ENCODE data around the gene BMP8B. TPM values are rescaled to one million over a fixed set of nuclear protein-coding genes. Genes with fewer than 3 reads are reported as not detected.
"Not testable (repeated sequence)": the region's sequence is repeated elsewhere in the genome, so short reads cannot be mapped to it uniquely, and the experiment has no call there.

The BMP8B gene
- total RNA-seq, 1 donor from 2014 or later = 3.7 TPM

- peak; percentile 91 for DNase-seq (ENCODE audit: low spot score)
Measured at GRCh38 chr1:39816415-39817090, 27.9 kb upstream of the BMP8B start.

GRCh38 chr1:39812913-39813312 is 24.2 kb upstream of the BMP8B start:
- no peak for DNase-seq (ENCODE audit: low spot score)

GRCh38 chr1:39808784-39809517 is 20.3 kb upstream of the BMP8B start:
- no peak for DNase-seq (ENCODE audit: low spot score)

GRCh38 chr1:39805385-39805784 is 16.7 kb upstream of the BMP8B start:
- DNase-seq (ENCODE audit: low spot score) = no peak

GRCh38 chr1:39802496-39803260 is 14.0 kb upstream of the BMP8B start:
- no peak for DNase-seq (ENCODE audit: low spot score)

- DNase-seq (ENCODE audit: low spot score) = no peak
Measured at GRCh38 chr1:39800471-39800835, 11.8 kb upstream of the BMP8B start.

GRCh38 chr1:39799770-39800470 is 11.3 kb upstream of the BMP8B start:
- peak; percentile 74 for DNase-seq (ENCODE audit: low spot score)

GRCh38 chr1:39798859-39799769 is 10.4 kb upstream of the BMP8B start:
- peak; percentile 92 for DNase-seq (ENCODE audit: low spot score)

- DNase-seq (ENCODE audit: low spot score) = no peak
Measured at GRCh38 chr1:39795651-39796050, 7.0 kb upstream of the BMP8B start.

- DNase-seq (ENCODE audit: low spot score) = no peak
Measured at GRCh38 chr1:39791838-39792237, 3.2 kb upstream of the BMP8B start.

GRCh38 chr1:39789571-39790110 is 976 bp upstream of the BMP8B start:
- DNase-seq (ENCODE audit: low spot score) = no peak

- DNase-seq (ENCODE audit: low spot score) = no peak
Measured at GRCh38 chr1:39788426-39788757, 273 bp downstream of the BMP8B start.

GRCh38 chr1:39787964-39788363 is 701 bp downstream of the BMP8B start:
- DNase-seq (ENCODE audit: low spot score) = not testable (repeated sequence)

GRCh38 chr1:39787468-39787867 is 1.2 kb downstream of the BMP8B start:
- no peak for DNase-seq (ENCODE audit: low spot score)

- not testable (repeated sequence) for DNase-seq (ENCODE audit: low spot score)
Measured at GRCh38 chr1:39787108-39787375, 1.6 kb downstream of the BMP8B start.

GRCh38 chr1:39786303-39787107 is 2.2 kb downstream of the BMP8B start:
- DNase-seq (ENCODE audit: low spot score) = not testable (repeated sequence)

- not testable (repeated sequence) for DNase-seq (ENCODE audit: low spot score)
Measured at GRCh38 chr1:39782685-39783084, 6.0 kb downstream of the BMP8B start.

- DNase-seq (ENCODE audit: low spot score) = no peak
Measured at GRCh38 chr1:39782103-39782502, 6.6 kb downstream of the BMP8B start.

- DNase-seq (ENCODE audit: low spot score) = no peak
Measured at GRCh38 chr1:39781349-39781715, 7.3 kb downstream of the BMP8B start.

- DNase-seq (ENCODE audit: low spot score) = no peak
Measured at GRCh38 chr1:39779821-39780220, 8.8 kb downstream of the BMP8B start.
